ENCODE results near the gene ATP2A1. TPM values are rescaled to one million over a fixed set of nuclear protein-coding genes. Genes with fewer than 3 reads are reported as not detected.

ATP2A1 gene
- total RNA-seq, 1 donor = 0.36 TPM

DNA sequence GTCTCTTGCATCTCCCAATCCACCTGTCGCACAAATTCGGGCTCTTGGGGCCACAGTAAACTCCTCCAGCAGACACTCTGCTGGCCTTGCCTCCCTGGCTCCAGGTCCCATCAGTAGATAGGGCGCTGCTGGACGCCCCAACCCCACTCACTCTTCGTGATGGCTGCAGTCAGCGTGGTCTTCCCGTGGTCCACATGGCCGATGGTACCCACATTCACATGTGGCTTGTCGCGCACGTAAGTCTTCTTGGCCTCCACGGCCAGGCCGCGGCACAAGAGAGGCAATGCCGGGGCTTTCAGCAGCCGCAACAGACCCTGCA lies 32.6 kb upstream of the ATP2A1 start:
- peak overlapping the region; percentile 85 for H3K27ac ChIP-seq (ENCODE audit: low read depth, low read length)
- TF ChIP-seq, protein P1, sequence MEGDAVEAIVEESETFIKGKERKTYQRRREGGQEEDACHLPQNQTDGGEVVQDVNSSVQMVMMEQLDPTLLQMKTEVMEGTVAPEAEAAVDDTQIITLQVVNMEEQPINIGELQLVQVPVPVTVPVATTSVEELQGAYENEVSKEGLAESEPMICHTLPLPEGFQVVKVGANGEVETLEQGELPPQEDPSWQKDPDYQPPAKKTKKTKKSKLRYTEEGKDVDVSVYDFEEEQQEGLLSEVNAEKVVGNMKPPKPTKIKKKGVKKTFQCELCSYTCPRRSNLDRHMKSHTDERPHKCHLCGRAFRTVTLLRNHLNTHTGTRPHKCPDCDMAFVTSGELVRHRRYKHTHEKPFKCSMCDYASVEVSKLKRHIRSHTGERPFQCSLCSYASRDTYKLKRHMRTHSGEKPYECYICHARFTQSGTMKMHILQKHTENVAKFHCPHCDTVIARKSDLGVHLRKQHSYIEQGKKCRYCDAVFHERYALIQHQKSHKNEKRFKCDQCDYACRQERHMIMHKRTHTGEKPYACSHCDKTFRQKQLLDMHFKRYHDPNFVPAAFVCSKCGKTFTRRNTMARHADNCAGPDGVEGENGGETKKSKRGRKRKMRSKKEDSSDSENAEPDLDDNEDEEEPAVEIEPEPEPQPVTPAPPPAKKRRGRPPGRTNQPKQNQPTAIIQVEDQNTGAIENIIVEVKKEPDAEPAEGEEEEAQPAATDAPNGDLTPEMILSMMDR (IDR thresholded peaks at IDR 0.05; ENCODE audit: extremely low read depth, low read depth, low read length) = no peak
- no peak for DNase-seq (ENCODE audit: insufficient read length, low spot score, missing footprints)

DNA sequence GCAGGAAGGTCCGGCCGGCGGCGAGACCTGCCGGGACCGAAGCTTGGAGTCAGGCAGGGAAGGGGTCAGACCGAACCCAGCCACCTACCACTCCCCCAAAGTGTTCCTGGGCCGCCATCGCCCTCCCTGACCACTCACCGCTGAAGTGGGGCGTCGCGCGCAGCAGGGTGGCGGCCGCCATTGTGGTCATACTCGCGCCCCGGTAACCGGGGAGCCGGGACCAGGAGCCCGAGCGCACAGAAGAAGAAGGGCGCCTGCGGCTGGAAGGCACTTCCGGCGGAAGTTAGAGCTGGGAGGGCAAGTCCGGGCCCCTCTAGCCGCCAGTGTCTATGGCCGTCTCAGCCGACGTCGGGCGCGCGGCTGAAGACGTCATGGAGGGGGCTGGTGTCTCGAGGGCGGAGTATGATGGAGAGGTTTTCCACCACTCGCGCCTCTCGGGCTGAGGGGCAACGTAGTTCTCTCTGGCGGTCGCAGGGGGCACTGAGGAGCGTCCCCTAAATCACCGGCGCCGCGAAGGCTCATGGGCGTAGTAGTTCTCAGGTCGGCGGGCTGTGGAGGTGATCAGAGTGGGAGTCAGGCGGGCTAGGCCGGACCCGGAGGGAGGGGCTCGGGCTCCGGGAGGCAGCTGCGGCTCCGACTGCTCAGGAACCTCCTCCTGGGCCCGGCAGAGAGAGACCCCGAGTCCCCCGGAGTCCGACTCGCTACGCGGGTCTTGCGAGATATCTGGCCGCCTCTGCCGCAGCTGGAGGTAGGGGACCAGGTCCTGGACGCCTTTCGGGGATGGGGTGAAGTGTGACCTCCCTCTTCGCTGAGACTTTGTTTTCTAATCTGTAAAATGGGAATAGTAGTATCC lies 32.0 kb upstream of the ATP2A1 start, which contains the start of gene TUFM:
TUFM (minus strand) TSS at position 269 of the 853 bp plus-strand sequence; CDS start at position 190, 79 bp downstream.
- Histone ChIP-seq H4K20me1 (ENCODE audit: insufficient read depth, low read length) (peaks cover 10% of the 10 kb centered on the region), H3K27me3 (ENCODE audit: insufficient read depth, low read length) (no peaks in the 10 kb centered on the region), H3K4me1 (ENCODE audit: insufficient read depth, low read length) (peaks cover 19% of the 10 kb centered on the region), H3K27ac (ENCODE audit: low read depth, low read length) (peak within 1 kb of the TSS; percentile 86), H3K9me3 (ENCODE audit: low read depth, low read length) (no peaks in the 10 kb centered on the region), H3K79me2 (ENCODE audit: insufficient read depth, low read length) (peaks cover 44% of the 10 kb centered on the region), H3K4me2 (ENCODE audit: insufficient read depth, low read length) (peak within 1 kb of the TSS; percentile 100), H3K4me3 (ENCODE audit: insufficient read depth, low read length) (peak within 1 kb of the TSS; percentile 100), H3K36me3 (ENCODE audit: insufficient read depth, low read length) (peaks cover 30% of the 10 kb centered on the region), H2AFZ (ENCODE audit: low read length) (peak within 1 kb of the TSS; percentile 97)
- DNase-seq (ENCODE audit: insufficient read length, low spot score, missing footprints) = peak; percentile 99
- TF ChIP-seq, protein P1 (IDR thresholded peaks at IDR 0.05; ENCODE audit: extremely low read depth, low read depth, low read length) = peak; percentile 62

More for the DNA sequence above, 32.6 kb upstream of the ATP2A1 start:
- Histone ChIP-seq H3K27me3 (ENCODE audit: insufficient read depth, low read length) (no peaks in the 10 kb centered on the region), H3K4me1 (ENCODE audit: insufficient read depth, low read length) (peaks cover 19% of the 10 kb centered on the region), H3K4me2 (ENCODE audit: insufficient read depth, low read length) (peak overlapping the region; percentile 100), H3K79me2 (ENCODE audit: insufficient read depth, low read length) (peaks cover 44% of the 10 kb centered on the region), H4K20me1 (ENCODE audit: insufficient read depth, low read length) (peaks cover 10% of the 10 kb centered on the region), H3K9me3 (ENCODE audit: low read depth, low read length) (no peaks in the 10 kb centered on the region), H3K36me3 (ENCODE audit: insufficient read depth, low read length) (peaks cover 30% of the 10 kb centered on the region), H3K4me3 (ENCODE audit: insufficient read depth, low read length) (peak overlapping the region; percentile 100), H2AFZ (ENCODE audit: low read length) (peak overlapping the region; percentile 87)

DNA sequence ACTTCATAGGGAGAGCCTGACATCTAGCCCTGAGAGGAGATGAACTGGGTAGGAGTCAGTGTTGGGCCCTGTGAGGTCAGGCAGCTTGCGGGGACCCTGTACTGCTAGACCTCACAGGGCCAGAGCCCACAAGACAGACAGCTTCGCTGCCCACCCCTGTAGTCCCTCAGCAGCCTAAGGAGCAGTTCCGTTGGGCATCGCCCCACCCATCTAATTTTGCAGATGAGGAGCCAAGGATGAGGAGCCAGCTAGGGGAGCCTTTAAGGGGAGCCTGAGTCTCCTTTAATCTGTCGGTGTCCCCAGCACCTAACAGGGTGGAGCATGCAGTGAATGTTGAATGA lies 31.4 kb upstream of the ATP2A1 start:
- Histone ChIP-seq H3K9me3 (ENCODE audit: low read depth, low read length) (no peaks in the 10 kb centered on the region), H4K20me1 (ENCODE audit: insufficient read depth, low read length) (peaks cover 10% of the 10 kb centered on the region), H3K4me3 (ENCODE audit: insufficient read depth, low read length) (peak overlapping the region; percentile 100), H3K4me1 (ENCODE audit: insufficient read depth, low read length) (peaks cover 19% of the 10 kb centered on the region), H3K36me3 (ENCODE audit: insufficient read depth, low read length) (peaks cover 30% of the 10 kb centered on the region), H3K27me3 (ENCODE audit: insufficient read depth, low read length) (no peaks in the 10 kb centered on the region), H3K4me2 (ENCODE audit: insufficient read depth, low read length) (peak overlapping the region; percentile 91), H3K27ac (ENCODE audit: low read depth, low read length) (peak overlapping the region; percentile 86), H2AFZ (ENCODE audit: low read length) (peak overlapping the region; percentile 97), H3K79me2 (ENCODE audit: insufficient read depth, low read length) (peaks cover 44% of the 10 kb centered on the region)
- no peak for DNase-seq (ENCODE audit: insufficient read length, low spot score, missing footprints)
- TF ChIP-seq, protein P1 (IDR thresholded peaks at IDR 0.05; ENCODE audit: extremely low read depth, low read depth, low read length) = no peak

DNA sequence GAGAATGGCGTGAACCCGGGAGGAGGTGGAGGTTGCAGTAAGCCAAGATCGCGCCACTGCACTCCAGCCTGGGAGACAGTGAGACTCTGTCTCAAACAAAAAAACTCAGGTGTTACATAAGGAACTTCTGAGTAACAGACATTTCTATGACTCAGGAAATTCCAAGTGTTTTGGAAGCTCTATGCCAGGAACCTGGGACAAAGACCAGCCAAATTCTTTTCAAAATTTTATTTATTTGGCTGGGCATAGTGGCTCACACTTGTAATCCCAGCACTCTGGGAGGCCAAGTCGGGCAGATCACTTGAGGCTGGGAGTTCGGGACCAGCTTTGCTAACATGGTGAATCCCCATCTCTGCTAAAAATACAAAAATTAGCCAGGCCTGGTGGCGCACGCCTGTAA lies 19.9 kb upstream of the ATP2A1 start:
- H2AFZ ChIP-seq (ENCODE audit: low read length) = no peak overlapping the region
- no peaks in the 10 kb centered on the region for H3K27me3 ChIP-seq (ENCODE audit: insufficient read depth, low read length)
- no peaks in the 10 kb centered on the region for H3K9me3 ChIP-seq (ENCODE audit: low read depth, low read length)
- no peaks in the 10 kb centered on the region for H3K36me3 ChIP-seq (ENCODE audit: insufficient read depth, low read length)
- TF ChIP-seq, protein P1 (IDR thresholded peaks at IDR 0.05; ENCODE audit: extremely low read depth, low read depth, low read length) = no peak
- no peak overlapping the region for H3K4me2 ChIP-seq (ENCODE audit: insufficient read depth, low read length)
- no peak for DNase-seq (ENCODE audit: insufficient read length, low spot score, missing footprints)
- no peak overlapping the region for H3K4me3 ChIP-seq (ENCODE audit: insufficient read depth, low read length)
- H3K27ac ChIP-seq (ENCODE audit: low read depth, low read length) = peak overlapping the region; percentile 12
- no peaks in the 10 kb centered on the region for H4K20me1 ChIP-seq (ENCODE audit: insufficient read depth, low read length)
- H3K4me1 ChIP-seq (ENCODE audit: insufficient read depth, low read length) = peaks cover 5% of the 10 kb centered on the region
- H3K79me2 ChIP-seq (ENCODE audit: insufficient read depth, low read length) = peaks cover 14% of the 10 kb centered on the region

All from osteoblast (primary cell).